NCI-H2196 (cell line): ENCODE results near the gene EZR.

ENCODE experiments used
- DNase-seq: peaks from one replicate; lab custom pipeline; 2025; ENCODE audit not compliant: unreplicated experiment; lab: John Stamatoyannopoulos, UW

Gene EZR

DNA sequence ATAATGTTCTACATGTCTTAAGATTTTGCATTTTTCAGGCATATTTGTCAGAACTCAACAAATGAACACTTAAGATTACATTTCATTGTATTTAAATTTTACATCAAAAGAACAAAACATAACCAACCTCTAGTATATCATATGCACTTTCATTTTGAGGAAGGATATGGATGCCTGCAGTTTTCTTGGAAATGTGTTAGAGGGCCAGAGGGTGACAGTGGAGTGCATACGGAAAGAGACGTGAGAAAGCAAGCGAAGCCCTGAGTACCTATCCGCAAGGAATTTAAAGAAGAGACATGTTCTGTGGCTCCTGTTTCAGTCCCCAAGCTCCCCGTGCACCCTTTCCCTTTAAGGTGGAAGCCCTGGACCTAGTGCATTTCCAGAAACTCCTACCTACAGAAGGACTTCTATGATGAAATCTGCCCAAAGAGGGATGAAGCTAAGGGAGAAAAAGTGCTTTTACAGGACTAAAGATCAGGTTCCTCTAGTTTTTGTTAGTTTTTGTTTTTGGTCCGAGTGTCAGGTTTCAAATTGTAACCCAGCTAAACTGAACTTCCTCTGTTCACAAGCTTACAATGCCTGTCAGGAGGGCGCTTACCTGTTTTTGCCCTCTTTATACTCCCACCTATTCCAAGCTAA lies 38.8 kb downstream of the EZR start:
- no peak for DNase-seq

DNA sequence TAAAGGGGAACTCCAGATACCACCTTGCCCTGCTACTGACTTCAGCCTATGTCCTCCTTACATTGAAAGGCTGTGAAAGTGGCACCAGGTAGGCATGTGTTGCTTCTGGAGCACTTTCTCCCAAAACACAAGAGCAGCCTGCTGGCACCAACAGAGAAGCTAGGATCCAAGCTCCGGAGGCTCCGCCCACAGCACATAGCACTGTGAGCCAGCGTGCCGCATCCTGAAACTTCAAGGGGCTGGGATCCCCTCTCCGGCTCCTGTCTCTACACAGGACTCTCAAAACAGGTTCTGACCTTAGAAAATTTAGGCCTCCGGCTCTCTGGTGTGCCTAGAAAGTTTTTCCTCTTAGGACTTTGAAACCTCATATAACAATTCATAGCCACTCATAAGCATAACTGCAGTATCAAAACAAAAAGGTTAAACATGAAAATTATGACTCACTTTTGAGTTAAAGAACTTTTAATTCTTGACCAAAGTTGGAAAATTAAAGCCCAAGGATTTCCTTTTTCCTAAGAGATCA lies 41.1 kb downstream of the EZR start:
- DNase-seq, result no peak

DNA sequence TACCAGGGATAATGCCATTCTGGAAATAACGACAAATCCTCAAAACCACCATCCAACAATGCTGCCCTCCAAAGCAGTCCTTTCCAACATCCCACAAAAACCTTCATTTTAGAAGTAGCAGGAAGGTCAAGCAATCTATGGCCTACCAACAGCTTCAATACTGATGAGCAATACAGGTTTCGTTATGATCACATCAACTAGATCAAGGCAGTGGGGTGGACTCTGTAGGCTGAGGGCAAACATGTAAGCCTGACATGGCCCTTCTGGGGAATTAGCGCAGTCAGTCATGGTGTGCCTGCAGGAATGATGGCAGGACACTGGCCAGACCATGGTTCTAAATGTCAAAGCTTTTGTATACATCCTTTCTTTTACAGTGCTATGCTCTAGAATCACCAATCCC lies 41.7 kb downstream of the EZR start:
- DNase-seq, result no peak

DNA sequence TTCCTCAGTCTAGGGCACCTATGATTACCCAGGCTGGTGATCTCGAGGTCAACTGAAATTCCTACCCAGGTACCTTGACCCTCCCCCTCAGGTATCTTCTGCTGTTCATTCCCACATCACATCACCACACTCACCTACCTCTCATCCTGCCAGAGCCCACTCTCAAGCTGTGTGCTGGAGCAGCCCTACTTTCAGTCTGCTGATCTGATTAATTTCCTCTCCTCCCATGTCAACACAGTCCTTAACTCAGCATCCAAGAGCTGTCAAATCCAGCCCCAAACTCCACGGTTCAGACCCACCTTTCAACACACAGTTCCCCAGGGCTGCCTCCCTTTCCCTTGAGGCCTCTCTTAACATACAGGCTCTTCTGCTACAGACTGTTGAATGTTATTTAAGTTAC lies 42.4 kb downstream of the EZR start:
- DNase-seq, result no peak

DNA sequence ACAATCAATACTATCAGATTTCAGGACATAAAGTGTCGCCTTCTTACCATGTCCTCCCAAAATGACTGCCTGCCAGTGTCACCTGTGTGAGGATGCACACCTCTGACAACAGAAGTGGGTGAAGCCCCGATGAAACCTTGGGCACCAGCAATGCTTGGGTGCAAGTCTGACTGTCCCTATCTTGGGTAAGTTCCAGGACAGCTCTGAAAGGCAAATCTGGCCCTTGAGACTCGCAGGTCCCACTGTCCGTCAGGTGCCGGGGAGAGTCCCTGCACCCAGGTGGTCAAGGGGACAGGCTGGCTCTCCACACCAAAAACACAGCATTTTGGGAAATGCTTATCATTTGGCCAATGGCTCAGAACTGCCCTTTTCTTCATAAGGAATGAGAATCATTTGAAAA lies 43.3 kb downstream of the EZR start:
- no peak for DNase-seq

DNA sequence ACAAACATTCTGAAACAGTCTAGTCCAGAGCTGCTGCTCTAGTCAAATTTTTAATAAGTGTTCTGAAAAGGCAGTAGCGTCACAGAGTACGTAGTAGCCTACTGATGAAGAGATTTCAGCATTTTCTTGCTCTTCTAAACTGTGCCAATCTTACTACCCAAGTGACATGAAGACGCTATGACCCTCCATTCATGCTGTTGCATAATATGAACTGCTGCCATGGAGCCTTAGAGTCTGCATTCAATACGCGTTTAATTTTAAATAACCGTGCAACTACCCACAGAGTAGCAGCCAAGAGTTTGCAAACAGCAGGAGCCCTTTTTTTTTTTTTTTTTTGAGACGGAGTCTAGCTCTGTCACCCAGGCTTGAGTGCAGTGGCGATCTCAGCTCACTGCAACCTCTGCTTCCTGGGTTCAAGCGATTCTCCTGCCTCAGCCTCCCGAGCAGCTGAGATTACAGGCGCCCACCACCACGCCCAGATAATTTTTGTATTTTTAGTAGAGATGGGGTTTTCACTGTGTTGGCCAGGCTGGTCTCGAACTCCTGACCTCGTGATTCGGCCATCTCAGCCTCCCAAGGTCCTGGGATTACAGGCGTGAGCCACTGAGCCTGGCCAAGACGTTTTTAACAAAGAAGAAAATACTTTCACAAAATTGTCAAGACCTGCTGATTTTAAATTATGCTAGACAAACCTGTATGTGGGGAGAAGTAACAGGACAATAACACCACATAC lies 44.3 kb downstream of the EZR start:
- DNase-seq, result no peak

DNA sequence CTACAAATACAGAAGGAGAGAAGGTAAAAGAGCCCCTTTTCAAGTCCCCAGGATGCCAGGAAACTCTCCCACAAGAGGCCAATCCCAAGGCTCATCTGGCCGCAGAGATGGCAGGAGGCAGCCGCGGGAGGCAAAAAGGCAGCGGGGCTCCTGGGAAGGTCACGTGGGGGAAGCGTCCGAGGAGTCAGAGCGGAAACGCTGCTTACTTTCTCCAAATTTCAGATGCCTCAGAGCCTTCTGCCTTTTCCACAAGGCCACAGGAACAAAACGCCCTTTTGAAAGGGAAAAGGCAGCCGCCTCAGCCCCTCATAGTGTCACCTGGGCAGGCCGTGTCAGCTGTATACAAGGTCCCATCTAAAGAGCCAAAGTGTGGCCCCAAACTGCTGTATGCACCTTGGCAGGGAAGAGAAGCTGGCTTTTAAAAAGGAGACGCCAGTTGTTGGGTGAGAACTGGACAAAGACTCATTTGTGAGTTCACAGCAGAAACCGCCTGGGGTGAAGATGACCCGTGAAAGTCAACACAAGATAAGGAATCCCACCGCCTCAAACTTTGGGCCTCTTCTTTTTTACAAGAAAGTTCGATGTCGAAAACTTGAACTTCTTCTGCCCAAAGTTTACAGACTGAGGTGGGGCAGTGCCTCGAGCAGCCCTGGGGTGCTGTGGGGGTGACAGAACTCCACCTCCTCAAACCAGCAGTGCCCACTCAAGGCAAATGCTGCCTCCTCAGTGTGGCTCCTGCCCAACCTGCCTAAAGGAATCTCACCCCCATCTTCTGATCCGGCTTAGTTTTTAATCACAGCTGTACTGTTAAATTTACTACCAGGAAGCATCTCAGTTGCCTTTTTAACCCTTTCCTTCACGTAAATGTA lies 45.4 kb downstream of the EZR start:
- no peak for DNase-seq

DNA sequence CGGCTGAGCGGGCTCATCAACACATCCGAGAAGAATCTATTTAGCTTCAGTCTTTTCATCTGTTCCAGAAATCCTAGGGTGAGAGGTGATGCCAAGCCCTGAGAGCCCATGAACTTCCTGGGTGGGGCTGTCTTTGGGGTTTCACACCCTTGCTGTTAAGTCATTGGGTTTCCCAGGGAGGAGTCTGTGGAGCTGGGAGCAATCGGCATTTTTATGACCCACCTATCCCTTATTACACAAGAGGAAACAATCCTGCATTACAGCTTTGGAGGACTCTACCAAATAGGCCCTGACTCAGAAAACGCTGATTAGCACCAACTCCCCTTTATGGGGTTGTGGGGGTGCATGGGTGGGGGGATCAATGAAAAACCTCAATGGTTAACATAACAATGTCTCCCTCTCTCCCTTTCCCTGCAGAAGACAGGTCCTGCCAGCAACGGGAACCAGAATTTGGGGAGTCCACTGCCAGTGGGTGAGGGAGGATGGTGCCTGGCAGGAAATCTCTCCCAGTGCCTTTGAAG lies 46.3 kb downstream of the EZR start:
- DNase-seq, result no peak

DNA sequence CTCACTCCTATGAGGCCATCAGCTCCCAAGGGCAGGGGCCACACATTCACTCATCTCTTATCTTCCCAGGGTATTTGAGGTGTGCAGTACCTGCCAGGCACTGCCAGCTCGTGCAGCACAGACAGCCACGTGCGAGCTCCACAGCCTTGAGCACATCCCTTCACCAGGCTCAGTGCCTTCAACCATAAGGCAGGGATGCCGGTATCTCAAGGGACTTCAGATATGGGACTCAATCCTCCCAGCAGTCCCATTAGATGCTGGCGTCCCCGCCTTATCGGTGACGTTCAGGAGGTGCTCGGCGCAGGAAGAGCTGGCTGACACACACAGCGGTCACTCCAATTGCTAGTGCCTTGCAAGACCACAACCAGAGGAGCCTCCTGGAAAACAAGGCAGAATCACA lies 47.0 kb downstream of the EZR start:
- DNase-seq, result no peak

DNA sequence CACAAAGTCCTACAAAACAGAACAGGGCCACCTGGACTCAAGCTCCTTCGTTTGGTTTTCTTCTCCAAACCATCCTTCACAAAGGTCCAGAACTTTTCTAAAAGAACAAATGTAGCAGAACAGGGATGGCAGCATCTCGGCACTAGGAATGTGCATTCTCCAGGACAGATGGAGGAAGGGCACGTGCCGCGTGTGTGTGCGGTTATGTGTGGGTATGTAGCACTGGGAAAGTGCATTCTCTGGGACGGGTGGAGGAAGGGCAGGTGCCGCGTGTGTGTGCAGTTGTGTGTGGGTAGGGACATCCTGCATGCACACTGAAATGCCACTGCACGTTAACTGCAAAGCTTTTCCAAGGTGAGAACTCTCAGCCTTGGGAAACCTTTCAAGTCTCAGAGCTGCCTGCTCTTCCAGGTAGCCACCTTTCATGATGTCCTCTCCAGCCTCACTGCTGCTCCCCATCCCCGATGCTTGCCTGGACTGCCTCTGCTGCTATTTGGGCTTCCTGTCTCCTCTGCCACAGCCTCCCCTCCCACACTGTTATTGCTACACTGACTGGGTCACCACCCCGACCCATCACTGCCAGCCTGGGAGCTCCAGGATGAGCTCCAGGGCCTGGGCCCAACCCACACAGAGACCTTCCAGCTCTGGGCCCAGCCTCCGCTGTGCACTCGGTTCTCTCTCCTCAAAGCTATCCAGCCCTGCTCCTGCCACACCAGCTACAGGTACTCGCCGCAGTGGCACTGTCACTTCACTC lies 47.6 kb downstream of the EZR start:
- DNase-seq, result no peak

DNA sequence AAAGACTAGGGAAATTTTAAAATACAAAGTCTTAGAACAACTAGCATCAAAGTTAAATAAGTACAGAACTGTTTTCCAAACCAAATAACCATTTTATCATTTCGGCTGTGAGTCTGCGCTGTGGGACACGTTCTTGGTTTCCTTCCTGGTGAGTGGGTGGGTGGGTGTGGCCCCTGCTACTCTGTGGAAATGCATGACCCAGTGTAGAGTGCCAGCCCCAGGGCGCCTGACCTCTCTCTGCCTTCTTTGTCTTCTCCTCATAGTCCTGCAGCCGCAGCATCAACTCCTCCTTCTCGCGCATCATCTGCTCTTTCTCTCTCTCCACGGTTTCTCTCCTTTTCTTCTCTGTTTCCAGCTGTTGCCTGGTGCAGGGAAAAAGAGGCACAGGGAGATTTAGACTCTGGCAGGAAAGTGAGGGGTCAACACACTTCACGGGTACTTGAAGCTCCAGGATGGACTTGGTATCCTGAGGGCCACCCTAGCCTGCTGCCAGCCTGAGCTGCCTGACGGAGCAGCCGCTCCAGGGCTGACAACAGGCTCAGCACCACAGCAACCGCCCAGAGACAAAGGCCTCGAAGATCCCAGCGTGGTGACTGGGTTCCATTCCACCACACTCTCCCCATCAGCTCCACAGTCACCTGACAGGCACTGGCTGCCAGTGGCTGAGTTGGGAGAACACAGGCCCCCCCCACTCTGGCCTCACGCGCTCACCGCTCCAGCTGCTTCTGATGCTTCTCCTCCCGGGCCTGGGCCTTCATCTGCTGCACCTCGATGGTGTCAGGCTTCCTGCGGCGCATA lies 48.4 kb downstream of the EZR start:
- no peak for DNase-seq

DNA sequence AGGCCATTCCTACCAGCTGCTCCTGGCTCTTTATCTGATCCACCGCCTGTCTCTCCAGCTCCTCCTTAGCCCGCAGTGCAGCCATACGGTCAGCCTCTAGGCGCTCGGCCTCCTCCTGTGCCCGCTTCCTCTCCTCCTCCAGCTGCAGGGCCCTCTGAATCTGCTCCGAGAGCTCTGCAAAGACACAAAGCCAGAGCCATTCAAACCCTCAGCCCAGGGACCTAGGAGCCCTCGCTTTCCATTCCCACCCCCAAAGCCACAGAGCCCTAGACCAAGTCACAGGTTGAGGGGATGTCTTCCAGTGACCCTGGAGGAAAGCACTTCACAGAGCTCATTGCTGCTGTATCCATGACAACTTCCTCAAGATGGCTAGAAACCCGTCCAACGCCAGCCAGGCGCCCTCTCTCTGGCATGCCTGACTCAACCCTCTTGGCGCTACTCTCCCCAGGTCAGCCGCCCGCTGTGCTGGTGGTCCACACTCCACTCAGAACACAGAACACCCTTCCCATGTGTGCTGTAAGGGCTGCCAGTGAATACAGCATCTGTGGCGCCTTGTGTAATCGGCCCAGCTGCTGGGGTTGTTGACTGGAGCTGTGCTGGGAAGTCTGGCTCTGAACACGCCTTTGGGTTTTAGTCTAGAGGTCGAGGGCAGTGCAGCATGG lies 49.3 kb downstream of the EZR start:
- peak; percentile 59 for DNase-seq

DNA sequence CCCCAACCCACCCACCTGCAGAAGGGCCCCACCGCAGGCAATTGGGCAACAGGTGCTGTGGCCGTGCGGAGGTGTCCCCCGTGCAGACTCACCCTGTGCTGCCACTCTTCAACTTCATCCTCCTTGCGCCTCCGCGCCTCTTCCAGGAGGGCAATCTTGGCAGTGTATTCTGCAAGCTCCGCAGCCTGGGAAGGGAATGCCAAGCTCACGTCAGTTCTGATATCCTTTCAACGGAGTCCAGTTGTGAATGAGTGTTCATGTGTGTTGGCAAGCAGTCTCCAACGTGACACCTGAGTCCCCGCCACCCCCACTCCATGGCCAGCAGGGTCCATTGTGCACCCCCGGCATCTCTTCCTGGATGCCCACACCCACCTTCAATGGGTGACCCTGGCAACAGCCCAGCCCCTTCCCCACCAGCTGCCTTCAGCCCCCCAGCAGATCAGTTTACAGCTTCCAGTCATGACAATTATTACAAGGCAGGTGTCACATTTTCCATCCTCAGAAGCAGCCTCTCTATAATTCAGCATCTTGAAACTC lies 49.9 kb downstream of the EZR start:
- peak; percentile 59 for DNase-seq

DNA sequence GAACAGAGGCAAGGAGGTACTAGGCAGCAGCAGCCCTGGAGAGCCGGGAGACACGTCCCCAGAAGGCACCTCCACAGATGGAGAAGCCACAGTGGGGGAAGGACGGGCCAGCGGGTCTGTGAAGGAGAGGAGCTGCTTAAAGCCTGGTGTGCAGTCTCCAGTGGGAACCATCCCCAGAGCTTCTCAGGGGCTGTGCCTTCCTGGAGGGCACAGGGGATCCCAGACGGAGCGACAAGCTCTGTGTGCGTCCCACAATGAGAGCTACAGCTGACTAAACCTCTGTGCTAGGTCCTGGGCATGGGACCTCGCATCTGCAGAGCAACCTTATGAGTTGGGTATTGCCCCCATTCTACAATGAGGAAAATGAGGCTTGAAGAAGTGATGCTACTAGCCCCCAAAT lies 50.7 kb downstream of the EZR start:
- no peak for DNase-seq

DNA sequence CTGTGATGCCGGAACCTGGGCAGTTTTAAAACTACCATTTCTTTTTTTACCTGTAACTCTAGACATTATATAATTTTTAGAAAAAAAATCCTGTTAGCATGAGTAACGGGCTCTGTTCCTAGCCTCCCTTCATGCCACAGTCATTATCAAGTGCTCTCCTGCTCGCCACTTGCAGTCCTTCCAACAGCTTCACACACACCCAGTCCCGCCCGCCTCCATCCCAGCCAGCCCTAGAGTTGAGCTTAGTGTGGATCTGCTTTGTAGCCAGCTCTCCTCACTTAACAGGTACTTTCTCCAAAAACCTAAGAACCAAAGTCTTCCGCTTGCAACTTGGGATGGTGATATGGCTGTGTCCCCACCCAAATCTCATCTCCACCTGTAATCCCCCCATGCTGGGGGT lies 51.5 kb downstream of the EZR start:
- DNase-seq, result no peak

DNA sequence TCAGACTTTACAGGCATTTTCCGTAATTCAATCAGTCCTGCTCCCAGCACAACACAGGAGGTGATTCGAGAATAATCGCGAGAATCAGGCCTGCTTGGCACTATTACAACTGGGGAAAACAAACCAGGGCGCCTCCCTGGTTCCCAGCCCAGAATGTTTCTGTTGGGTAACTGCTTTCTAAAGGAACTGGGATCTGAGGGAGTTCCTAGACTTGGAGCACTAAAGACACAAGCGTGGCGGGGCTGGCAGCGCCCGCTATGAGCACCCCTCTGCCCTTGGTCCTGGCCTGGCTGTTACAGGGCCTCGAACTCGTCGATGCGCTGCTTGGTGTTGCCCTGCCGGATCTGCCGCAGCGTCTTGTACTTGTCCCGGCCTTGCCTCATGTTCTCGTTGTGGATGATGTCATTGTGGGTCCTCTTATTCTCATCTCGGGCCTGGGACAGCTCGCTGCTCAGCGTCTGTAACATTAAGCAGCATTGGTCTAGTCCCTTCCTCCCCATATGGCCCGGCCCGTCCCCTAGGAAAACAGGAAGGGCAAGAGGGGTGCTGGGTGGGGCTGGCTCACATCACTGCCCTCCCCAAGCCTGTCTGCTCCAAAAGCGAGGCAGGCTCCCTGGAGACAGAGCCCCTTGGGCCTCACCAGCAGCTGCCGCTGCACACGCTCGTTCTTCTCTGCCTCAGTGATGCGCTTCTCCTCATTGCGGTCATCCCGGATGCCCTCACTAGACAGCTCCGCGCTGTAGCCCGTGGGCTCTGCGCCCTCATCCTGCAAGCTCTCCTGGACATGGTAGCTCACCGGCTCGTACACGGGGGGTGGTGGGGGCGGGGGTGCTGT lies 52.3 kb downstream of the EZR start:
- DNase-seq, result no peak

DNA sequence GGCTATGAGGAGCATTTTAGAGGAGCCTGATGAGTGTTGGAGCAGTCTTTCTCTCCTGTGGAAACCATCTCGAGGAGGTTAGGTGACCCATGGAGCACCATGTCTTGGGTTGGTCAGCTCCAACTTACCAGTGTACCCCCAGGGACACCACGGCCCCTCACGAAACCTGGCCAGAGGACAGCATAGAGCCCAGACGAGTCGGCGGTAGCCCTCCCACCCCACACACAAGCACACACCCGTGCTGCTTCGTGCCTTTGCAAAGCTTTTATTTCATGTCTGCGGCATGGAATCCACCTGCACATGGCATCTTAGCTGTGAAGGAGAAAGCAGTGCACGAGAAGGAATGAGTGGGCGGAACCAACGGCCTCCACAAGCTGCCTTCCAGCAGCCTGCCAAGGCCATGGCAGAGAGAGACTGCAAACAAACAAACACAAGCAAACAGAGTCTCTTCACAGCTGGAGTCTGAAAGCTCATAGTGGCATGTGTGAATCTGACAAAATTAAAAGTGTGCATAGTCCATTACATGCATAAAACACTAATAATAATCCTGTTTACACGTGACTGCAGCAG lies 53.6 kb downstream of the EZR start:
- peak; percentile 4 for DNase-seq

DNA sequence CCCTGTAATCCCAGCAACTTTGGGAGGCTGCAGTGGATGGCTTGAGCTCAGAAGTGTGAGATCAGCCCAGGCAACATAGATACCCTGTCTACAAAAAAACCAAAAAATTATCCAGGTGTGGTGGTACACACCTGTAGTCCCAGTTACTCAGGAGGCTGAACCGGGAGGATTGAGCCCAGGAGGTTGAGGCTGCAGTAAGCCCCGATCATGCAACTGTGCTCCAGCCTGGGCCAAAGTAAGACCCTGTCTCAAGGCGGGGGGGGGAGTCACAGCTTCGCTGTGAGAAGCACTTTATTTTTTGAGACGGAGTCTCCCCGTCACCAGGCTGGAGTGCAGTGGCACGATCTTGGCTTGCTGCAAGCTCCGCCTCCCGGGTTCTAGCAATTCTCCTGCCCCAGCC lies 54.2 kb downstream of the EZR start:
- DNase-seq, result no peak
